H9 (cell line): ENCODE data around the gene GPC6. TPM values are rescaled to one million over a fixed set of nuclear protein-coding genes. Genes with fewer than 3 reads are reported as not detected.

Experiments used
- DNase-seq: peaks from one replicate; pipeline ENCODE4 v3.0.0-alpha.2; 2017
- H2AFZ ChIP-seq: one replicate; pipeline ENCODE4 v1.6.1; 2013; ENCODE audit warnings: mild to moderate bottlenecking, low read length, control low read depth, moderate library complexity
- H2AK5ac ChIP-seq: 2 replicates; pipeline ENCODE4 v1.6.1; 2013; ENCODE audit warnings: low read length, control low read depth, mixed read lengths; ENCODE audit not compliant: insufficient read length
- H2BK120ac ChIP-seq: one replicate; pipeline ENCODE4 v1.6.1; 2013; ENCODE audit warnings: low read depth, mild to moderate bottlenecking, low read length, control low read depth, inconsistent platforms; ENCODE audit not compliant: poor library complexity, severe bottlenecking
- H2BK12ac ChIP-seq: 2 replicates; pipeline ENCODE4 v1.6.1; 2013; ENCODE audit warnings: low read length, control low read depth, mixed read lengths, low read depth; ENCODE audit not compliant: insufficient read length
- H2BK15ac ChIP-seq: 2 replicates; pipeline ENCODE4 v1.6.1; 2013; ENCODE audit warnings: low read depth, low read length, control low read depth
- H2BK20ac ChIP-seq: one replicate; pipeline ENCODE4 v1.6.1; 2013; ENCODE audit warnings: low read depth, mild to moderate bottlenecking, low read length, control low read depth, inconsistent platforms; ENCODE audit not compliant: poor library complexity, severe bottlenecking
- H2BK5ac ChIP-seq: 2 replicates; pipeline ENCODE4 v1.6.1; 2013; ENCODE audit warnings: low read length, control low read depth, mixed read lengths; ENCODE audit not compliant: insufficient read length
- H3K14ac ChIP-seq: 2 replicates; pipeline ENCODE4 v1.6.1; 2013; ENCODE audit warnings: low read length, control low read depth; ENCODE audit not compliant: insufficient read depth
- H3K18ac ChIP-seq: 2 replicates; pipeline ENCODE4 v1.6.1; 2013; ENCODE audit warnings: low read depth, mild to moderate bottlenecking, mixed read lengths, low read length, control low read depth; ENCODE audit not compliant: insufficient read length
- H3K23ac ChIP-seq: 2 replicates; pipeline ENCODE4 v1.6.1; 2013; ENCODE audit warnings: low read length, control low read depth, mixed read lengths, low read depth; ENCODE audit not compliant: insufficient read length
- H3K23me2 ChIP-seq: 2 replicates; pipeline ENCODE4 v1.6.1; 2013; ENCODE audit warnings: low read depth, mild to moderate bottlenecking, mixed read lengths, low read length, control low read depth; ENCODE audit not compliant: insufficient read length, poor library complexity, severe bottlenecking
- H3K27ac ChIP-seq: 2 replicates; pipeline ENCODE4 v1.5.1; 2013; ENCODE audit warnings: low read length, control low read depth, mixed read lengths, low read depth; ENCODE audit not compliant: insufficient read length
- H3K27me3 ChIP-seq: 2 replicates; pipeline ENCODE4 v1.6.1; 2013; ENCODE audit warnings: low read length, control low read depth, inconsistent platforms; ENCODE audit not compliant: insufficient read depth
- H3K4ac ChIP-seq: 2 replicates; pipeline ENCODE4 v1.6.1; 2013; ENCODE audit warnings: low read depth, mild to moderate bottlenecking, control low read depth, inconsistent platforms, low read length, moderate library complexity
- H3K4me1 ChIP-seq: 2 replicates; pipeline ENCODE4 v1.6.1; 2013; ENCODE audit warnings: low read length, control low read depth, inconsistent platforms; ENCODE audit not compliant: insufficient read depth
- H3K4me2 ChIP-seq: 2 replicates; pipeline ENCODE4 v1.6.1; 2013; ENCODE audit warnings: low read length, control low read depth, mixed read lengths; ENCODE audit not compliant: insufficient read length, insufficient read depth
- H3K56ac ChIP-seq: 2 replicates; pipeline ENCODE4 v1.6.1; 2013; ENCODE audit warnings: low read depth, mild to moderate bottlenecking, mixed read lengths, low read length, control low read depth; ENCODE audit not compliant: insufficient read length
- H3K79me1 ChIP-seq: 2 replicates; pipeline ENCODE4 v1.6.1; 2013; ENCODE audit warnings: low read depth, mild to moderate bottlenecking, moderate library complexity, low read length, control low read depth, inconsistent platforms; ENCODE audit not compliant: insufficient read depth, poor library complexity, severe bottlenecking
- H3K79me2 ChIP-seq: 2 replicates; pipeline ENCODE4 v1.6.1; 2013; ENCODE audit warnings: low read length, control low read depth, inconsistent platforms; ENCODE audit not compliant: insufficient read depth
- H3K9ac ChIP-seq: 2 replicates; pipeline ENCODE4 v1.6.1; 2013; ENCODE audit warnings: low read length, control low read depth, mixed read lengths; ENCODE audit not compliant: insufficient read length; ENCODE audit errors: extremely low read depth
- H3K9me3 ChIP-seq: one replicate; pipeline ENCODE4 v1.6.1; 2013; ENCODE audit warnings: low read depth, low read length, inconsistent platforms; ENCODE audit not compliant: control insufficient read depth
- H3T11ph ChIP-seq: one replicate; pipeline ENCODE4 v1.6.1; 2013; ENCODE audit warnings: mild to moderate bottlenecking, low read length, control low read depth, inconsistent platforms
- H4K20me1 ChIP-seq: one replicate; pipeline ENCODE4 v1.6.1; 2013; ENCODE audit not compliant: control insufficient read depth, insufficient read length, insufficient read depth
- H4K5ac ChIP-seq: 2 replicates; pipeline ENCODE4 v1.6.1; 2013; ENCODE audit warnings: low read depth, mild to moderate bottlenecking, mixed read lengths, low read length, control low read depth; ENCODE audit not compliant: insufficient read length
- H4K8ac ChIP-seq: replicated peaks from 2 replicates; pipeline ENCODE4 v1.6.1; 2013; ENCODE audit warnings: low read length, control low read depth, mixed read lengths, low read depth; ENCODE audit not compliant: insufficient read length
- H4K91ac ChIP-seq: 2 replicates; pipeline ENCODE4 v1.6.1; 2013; ENCODE audit warnings: low read depth, mild to moderate bottlenecking, moderate library complexity, mixed read lengths, low read length, control low read depth; ENCODE audit not compliant: insufficient read length
- H3K27ac Mint-ChIP-seq, 3 experiments: 2 replicates in 2 of 3; 3 replicates in 1 of 3; pipeline ENCODE4 v1.8.0; 2020 to 2021; ENCODE audit warnings: mixed read lengths in 3 of 3, mild to moderate bottlenecking in 1 of 3, moderate library complexity in 1 of 3
- H3K27me3 Mint-ChIP-seq: 2 replicates; pipeline ENCODE4 v1.8.0; 2021; ENCODE audit warnings: low read depth, mild to moderate bottlenecking, moderate library complexity, mixed read lengths
- H3K36me3 Mint-ChIP-seq, 3 experiments: 2 replicates in 2 of 3; 3 replicates in 1 of 3; pipeline ENCODE4 v1.8.0; 2020 to 2021; ENCODE audit warnings: low read depth in 3 of 3, mixed read lengths in 3 of 3; ENCODE audit not compliant: insufficient read depth in 1 of 3
- H3K4me1 Mint-ChIP-seq, 2 experiments: 2 replicates each; pipeline ENCODE4 v1.8.0; 2020; ENCODE audit warnings: mixed read lengths in 2 of 2
- H3K4me3 Mint-ChIP-seq, 2 experiments: 2 replicates in 1 of 2; 3 replicates in 1 of 2; pipeline ENCODE4 v1.8.0; 2020 to 2021; ENCODE audit warnings: mild to moderate bottlenecking in 2 of 2, mixed read lengths in 2 of 2, moderate library complexity in 1 of 2
- H3K9me3 Mint-ChIP-seq, 2 experiments: 2 replicates in 1 of 2; 3 replicates in 1 of 2; pipeline ENCODE4 v1.8.0; 2020; ENCODE audit warnings: mild to moderate bottlenecking in 2 of 2, mixed read lengths in 2 of 2, moderate library complexity in 1 of 2
- WGBS: extraction: QIAGEN DNeasy Blood & Tissue Kit; methylation state at CpG from one replicate; pipeline ENCODE4 v1.1.7; 2013; ENCODE audit warnings: missing lambda C conversion rate, low lambda C conversion rate, mixed read lengths; ENCODE audit not compliant: insufficient read length; ENCODE audit errors: extremely low coverage; 5-methylcytosine and 5-hydroxymethylcytosine counted together
- total RNA-seq: library from RNA; stranded (reverse); gene quantifications from 2 replicates; pipeline ENCODE4 v1.2.1, GENCODE V29; 2021
- TF ChIP-seq, protein P1 (sequence below): fragments of 200-600 bp; sonication (generic); conservative IDR thresholded peaks from 3 replicates; pipeline ENCODE4 v1.8.0; 2021; ENCODE audit warnings: antibody characterized with exemption, mild to moderate bottlenecking

Gene GPC6
- total RNA-seq, 1 experiment from 2014 or later, result 15.6 TPM

- Histone ChIP-seq H2AFZ (no peak overlapping the region), H3K27me3 (no peaks in the 10 kb centered on the region), H2BK120ac (no peak overlapping the region), H3K14ac (no peak overlapping the region), H2BK12ac (no peak overlapping the region), H3K9ac (no peak overlapping the region), H2BK15ac (no peak overlapping the region), H3K79me1 (no peaks in the 10 kb centered on the region), H3K4me1 (no peaks in the 10 kb centered on the region; the same call in 1 of the 2 replicates), H3K79me2 (no peaks in the 10 kb centered on the region), H3K23ac (no peak overlapping the region), H3K4ac (no peak overlapping the region), H3K18ac (no peak overlapping the region), H2BK5ac (no peak overlapping the region), H4K5ac (no peak overlapping the region), H3T11ph (no peak overlapping the region), H3K9me3 (no peaks in the 10 kb centered on the region), H2BK20ac (no peak overlapping the region), H4K8ac (no peak overlapping the region), H4K91ac (no peak overlapping the region), H3K27ac (no peak overlapping the region), H2AK5ac (no peak overlapping the region), H3K56ac (no peak overlapping the region), H3K23me2 (no peaks in the 10 kb centered on the region), H3K4me2 (no peak overlapping the region), H4K20me1 (no peaks in the 10 kb centered on the region)
- peaks cover 10 to 25% (median 23%) of the 10 kb centered on the region in 3 experiments for H3K36me3 Mint-ChIP-seq
- WGBS, result no CpG with 5 or more reads among the region's 4 CpGs
- peaks cover 0 to 2% of the 10 kb centered on the region in 2 experiments; a peak in 1 of 4 replicates for H3K4me1 Mint-ChIP-seq
- no peak overlapping the region for H3K27ac Mint-ChIP-seq
- H3K4me3 Mint-ChIP-seq, result no peak overlapping the region
- TF ChIP-seq, protein P1, sequence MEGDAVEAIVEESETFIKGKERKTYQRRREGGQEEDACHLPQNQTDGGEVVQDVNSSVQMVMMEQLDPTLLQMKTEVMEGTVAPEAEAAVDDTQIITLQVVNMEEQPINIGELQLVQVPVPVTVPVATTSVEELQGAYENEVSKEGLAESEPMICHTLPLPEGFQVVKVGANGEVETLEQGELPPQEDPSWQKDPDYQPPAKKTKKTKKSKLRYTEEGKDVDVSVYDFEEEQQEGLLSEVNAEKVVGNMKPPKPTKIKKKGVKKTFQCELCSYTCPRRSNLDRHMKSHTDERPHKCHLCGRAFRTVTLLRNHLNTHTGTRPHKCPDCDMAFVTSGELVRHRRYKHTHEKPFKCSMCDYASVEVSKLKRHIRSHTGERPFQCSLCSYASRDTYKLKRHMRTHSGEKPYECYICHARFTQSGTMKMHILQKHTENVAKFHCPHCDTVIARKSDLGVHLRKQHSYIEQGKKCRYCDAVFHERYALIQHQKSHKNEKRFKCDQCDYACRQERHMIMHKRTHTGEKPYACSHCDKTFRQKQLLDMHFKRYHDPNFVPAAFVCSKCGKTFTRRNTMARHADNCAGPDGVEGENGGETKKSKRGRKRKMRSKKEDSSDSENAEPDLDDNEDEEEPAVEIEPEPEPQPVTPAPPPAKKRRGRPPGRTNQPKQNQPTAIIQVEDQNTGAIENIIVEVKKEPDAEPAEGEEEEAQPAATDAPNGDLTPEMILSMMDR, result no peak
- H3K9me3 Mint-ChIP-seq, result peaks cover 21 to 28% of the 10 kb centered on the region in 2 experiments
- no peak for DNase-seq
- H3K27me3 Mint-ChIP-seq, result no peaks in the 10 kb centered on the region; the same call in 1 of the 2 replicates
Observed at GRCh38 chr13:94073007-94073744, 846.6 kb downstream of the GPC6 start.
